HG02759 (cell line): ENCODE results near the gene TRIM67.
"Not testable (repeated sequence)": the region's sequence is repeated elsewhere in the genome, so short reads cannot be mapped to it uniquely, and the experiment has no call there.

ENCODE experiments used
- ATAC-seq: cut with Tn5 transposase; IDR thresholded peaks from one replicate; pipeline ENCODE4 v1.9.1; 2021; ENCODE audit warnings: mild to moderate bottlenecking, moderate library complexity; ENCODE audit not compliant: unreplicated experiment

Gene TRIM67

DNA sequence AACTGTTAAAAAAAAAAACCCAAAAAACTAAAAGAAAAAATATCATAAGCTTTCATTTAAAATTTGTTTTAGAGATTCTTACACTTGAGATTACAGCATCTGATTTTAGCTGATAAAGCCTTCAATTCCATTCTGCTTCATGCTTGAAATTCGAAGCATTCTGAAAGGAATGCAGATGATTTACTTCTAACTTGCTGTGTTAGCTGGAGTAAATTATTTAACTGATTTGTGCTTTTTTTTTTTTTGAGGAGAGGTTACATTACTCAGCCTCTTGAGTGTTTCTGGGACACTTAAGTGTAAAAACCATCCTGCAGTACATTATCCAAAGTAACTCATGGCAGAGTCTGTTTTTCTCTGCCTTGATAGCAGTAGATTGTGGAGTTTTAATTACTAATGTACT is 4.5 kb upstream of the TRIM67 start:
- ATAC-seq, result no peak

GRCh38 chr1:231158141-231158540 is 3.7 kb upstream of the TRIM67 start:
- ATAC-seq, result not testable (repeated sequence)

GRCh38 chr1:231159202-231159962 is 2.5 kb upstream of the TRIM67 start:
- no peak for ATAC-seq

- no peak for ATAC-seq
These were observed 1.7 kb upstream of the TRIM67 start for GRCh38 chr1:231159963-231160761.

DNA sequence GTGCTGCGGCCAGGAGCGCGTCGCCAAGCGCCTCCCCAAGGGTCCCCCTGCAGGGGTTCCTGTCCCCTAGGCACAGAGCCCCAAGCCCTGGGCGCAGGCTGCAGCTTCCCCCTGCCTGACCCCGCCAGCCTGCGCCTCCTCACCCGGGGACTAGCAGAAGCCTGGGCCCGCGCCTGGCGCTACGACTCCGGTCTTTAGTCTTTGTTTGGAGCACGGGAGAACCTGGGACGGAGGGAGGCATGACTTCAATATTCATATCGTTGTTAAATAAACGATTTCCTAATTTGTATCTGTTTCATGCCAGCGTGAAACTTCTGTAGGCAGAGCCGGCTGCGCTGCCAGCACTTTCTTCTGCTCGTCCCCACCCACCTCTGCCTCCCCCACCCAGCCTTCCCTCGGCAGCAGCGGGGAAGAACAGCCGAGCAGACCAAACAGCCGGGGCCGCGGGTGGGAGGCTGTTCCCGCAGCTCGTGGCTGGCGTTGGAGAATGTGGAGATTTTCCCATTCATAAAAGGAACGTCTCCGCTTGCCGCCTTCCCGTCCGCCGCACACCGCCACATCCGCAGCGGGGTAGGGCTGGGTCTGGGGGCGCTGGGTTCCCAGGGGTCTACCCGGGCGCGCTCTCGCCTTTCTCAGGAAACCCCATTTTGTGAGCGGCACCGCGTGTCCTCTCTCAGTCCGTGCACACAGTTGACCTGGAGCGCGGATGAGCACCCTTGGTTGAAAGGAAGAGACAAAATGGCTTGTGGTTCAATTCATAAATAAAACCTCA is 777 bp upstream of the TRIM67 start:
- ATAC-seq, result no peak

- peak; percentile 55 for ATAC-seq
These were observed 575 bp downstream of the TRIM67 start for GRCh38 chr1:231162297-231162969.

- no peak for ATAC-seq
These were observed 1.3 kb downstream of the TRIM67 start for GRCh38 chr1:231162970-231163829.

DNA sequence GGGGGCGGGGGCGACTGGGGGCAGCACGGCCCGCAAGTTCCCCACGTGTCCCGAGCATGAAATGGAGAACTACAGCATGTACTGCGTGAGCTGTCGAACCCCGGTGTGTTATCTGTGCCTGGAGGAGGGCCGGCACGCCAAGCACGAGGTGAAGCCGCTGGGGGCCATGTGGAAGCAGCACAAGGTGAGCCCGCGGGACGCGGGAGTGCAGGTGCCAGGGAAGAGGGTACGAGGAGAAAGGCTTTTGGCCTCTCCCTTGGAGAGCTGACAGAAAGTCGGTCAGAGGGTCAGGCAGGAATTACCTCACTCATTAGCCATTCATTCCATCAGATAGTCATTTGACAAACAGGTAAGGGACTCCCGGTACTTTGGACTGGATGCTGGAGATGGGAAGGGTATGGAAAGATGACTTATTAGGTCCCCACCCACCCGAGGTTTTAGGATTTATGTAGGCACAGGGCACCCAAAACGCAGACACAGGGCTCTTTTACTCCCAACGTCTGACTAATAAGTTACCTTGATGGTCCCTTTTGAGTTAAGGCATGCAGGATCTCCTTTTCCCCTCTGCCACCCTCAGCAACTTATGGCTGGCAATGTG is 2.1 kb downstream of the TRIM67 start:
- no peak for ATAC-seq

DNA sequence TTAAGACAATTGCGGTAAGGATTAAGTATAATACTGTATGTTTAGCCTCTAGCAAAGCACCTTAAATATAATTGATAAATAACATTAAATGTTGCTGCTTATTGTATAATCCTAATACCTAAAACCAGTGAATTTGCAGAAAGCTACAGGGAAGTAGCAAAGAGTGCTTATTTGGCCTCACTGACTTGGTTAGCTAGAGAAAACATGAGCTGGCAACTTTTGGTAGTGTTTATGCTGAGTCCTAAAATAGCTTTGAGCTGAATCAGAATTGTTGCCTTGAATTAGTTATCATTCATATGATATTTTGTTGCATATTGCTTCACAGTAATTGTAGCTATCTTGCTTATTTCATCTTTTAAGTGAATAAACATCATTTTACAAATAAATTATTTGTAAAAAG is 3.5 kb downstream of the TRIM67 start:
- no peak for ATAC-seq

DNA sequence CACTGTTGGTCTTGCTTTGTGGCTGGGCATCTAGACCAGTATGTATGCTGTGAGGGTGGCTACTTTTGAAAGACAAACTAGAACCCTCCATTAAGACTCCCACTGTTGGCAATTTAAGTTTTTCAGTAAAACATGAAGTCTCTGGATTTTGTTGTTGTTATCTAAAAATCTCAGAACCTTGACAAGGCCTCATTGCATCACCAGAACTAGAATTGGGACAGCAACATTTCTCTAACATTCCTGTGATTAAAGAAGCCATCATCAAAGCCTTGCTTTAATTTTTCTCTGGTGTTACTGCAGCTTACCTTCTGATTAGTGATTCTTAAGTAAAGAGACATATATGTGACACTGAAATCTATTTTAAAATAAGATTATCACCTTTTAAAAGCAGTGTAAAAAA is 4.5 kb downstream of the TRIM67 start:
- no peak for ATAC-seq

- no peak for ATAC-seq
These were observed 9.0 kb downstream of the TRIM67 start for GRCh38 chr1:231170875-231171274.

- no peak for ATAC-seq
These were observed 9.9 kb downstream of the TRIM67 start for GRCh38 chr1:231171623-231172197.

- ATAC-seq, result no peak
These were observed 10.6 kb downstream of the TRIM67 start for GRCh38 chr1:231172411-231172810.

- no peak for ATAC-seq
These were observed 14.6 kb downstream of the TRIM67 start for GRCh38 chr1:231176421-231176820.

DNA sequence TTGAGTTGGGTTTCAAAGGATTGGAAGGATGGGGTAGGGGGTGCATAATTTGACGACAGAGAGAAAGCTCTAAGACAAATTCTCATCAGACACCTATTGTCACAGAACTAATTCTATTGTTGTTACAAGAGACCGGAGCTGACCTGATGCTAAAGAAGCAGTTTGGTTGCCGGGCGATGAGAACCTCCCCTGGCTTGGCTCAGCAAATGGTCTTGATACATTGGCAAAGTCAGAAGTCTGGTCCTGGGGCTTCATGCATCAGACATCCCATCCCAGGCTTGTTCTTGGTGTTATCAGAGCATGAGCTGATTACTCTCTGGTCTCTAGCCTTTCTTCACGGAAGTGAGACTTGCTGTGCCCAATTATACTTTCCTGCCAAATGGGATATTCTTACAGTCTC is 15.4 kb downstream of the TRIM67 start:
- no peak for ATAC-seq

DNA sequence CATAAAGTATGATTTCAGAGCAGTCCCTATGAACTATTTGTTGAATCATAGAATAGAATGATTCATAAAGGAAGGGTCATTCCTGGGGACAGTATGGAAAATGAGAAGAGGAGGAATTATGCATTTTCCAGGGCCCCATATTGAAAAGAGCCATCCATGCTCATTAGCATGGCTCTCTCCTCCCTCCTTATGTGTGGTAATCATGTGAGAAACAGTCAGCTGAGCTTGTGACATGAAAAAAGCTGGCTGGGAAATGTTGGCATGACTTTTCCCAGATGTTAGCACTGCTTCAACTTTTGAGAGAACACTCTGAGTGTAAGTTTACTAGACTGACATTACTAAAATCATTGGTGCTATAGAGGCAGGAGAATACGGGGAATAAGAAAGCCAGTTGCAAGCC is 16.1 kb downstream of the TRIM67 start:
- ATAC-seq, result no peak

DNA sequence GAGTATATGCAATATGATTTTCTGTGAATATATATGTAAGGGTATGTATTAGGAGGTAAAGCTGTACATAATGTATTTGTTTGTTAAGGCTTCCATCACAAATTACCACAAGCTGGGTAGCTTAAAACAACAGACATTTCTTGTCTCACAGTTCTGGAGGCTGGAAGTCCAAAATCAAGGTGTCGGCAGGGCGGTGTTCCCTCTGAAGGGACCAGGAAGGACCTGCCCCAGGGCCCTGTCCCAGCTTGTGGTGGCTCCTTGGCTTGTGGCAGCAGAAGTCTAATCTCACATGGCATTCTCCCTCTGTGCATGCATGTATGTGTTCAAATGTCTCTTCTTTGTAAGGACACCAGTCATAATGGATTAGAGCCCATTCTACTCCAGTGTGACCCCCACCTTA is 17.1 kb downstream of the TRIM67 start:
- no peak for ATAC-seq

DNA sequence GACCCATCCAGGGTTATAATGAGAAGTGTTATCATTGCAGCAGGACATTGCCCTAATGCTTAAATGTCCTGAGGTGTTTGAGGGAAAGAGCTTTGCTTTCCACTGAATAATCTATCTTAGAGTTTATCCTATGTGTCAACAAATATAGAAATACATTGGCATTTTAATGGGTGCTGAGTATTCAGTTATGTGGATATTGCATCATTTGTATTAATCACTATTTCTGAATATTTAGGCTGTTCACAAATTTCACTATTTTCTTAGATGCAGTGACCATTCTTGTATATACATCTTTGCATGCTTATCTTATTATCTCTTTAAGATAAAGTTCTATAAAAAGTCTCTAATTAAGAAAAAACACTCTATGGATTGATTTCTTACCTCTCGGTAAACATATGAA is 18.2 kb downstream of the TRIM67 start:
- ATAC-seq, result no peak

DNA sequence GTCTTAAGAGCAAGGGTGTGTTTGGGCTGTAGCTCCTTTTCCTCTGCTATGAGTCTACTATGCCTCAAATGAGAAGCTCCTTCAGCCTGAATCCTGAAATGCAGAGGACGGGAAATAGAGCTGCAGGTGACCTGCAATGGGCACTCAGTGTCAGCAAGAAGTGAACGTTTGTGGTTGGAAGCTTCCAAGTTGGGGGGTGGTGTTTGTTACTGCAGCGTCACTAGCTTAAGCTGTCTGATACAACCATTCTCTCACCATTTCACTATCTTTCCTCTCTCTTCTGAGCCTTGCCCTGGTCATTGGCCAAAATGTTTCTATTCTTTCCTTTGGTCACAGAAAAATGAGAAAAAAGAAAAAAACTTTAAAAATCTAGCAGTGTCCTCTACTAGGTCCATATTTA is 19.4 kb downstream of the TRIM67 start:
- ATAC-seq, result no peak
